H1 (cell line): ENCODE measurements around the gene PLEKHH3. TPM values are rescaled to one million over a fixed set of nuclear protein-coding genes. Genes with fewer than 3 reads are reported as not detected.

ENCODE experiments used
- CTCF ChIP-seq, 3 experiments: IDR thresholded peaks; 1 replicate in 2 of 3; 2 replicates in 1 of 3; pipeline versions ENCODE4 v1.5.1 to v1.6.1; 2011; ENCODE audit warnings: low read length in 3 of 3, mild to moderate bottlenecking in 3 of 3, inconsistent platforms in 2 of 3, low read depth in 1 of 3, moderate library complexity in 1 of 3; ENCODE audit not compliant: insufficient read depth in 1 of 3; ENCODE audit errors: control extremely low read depth in 1 of 3
- JUN ChIP-seq: IDR thresholded peaks from 2 replicates; pipeline ENCODE4 v1.6.1; 2011; ENCODE audit warnings: low read depth, mild to moderate bottlenecking, improper control_type of control experiment, low read length
- PHF8 ChIP-seq: fragments of 200-600 bp; sonication (generic); conservative IDR thresholded peaks from 2 replicates; pipeline ENCODE4 v1.7.1; 2012; ENCODE audit warnings: low read depth, mild to moderate bottlenecking, inconsistent platforms, low read length, moderate library complexity
- polyA plus RNA-seq, 7 experiments: library from polyadenylated mRNA; depleted of rRNA in 3 of 7; stranded (reverse) in 5 of 7; unstranded in 2 of 7; fragments of >200 nt in 5 of 7; fragments of 200-250 nt in 2 of 7; gene quantifications; 1 replicate in 5 of 7; 2 replicates in 1 of 7; 4 replicates in 1 of 7; pipeline versions ENCODE4 v1.2.1 to v1.2.3, GENCODE V29; 2011 to 2013; ENCODE audit warnings: missing spikeins in 2 of 7, mixed read lengths in 2 of 7
- total RNA-seq: library from RNA; stranded (reverse); fragmentation: NEBNext Ultra II Directional; extraction: Animal tissue kit (Norgen Biotek cat#: 25700); gene quantifications from 2 replicates; pipeline ENCODE4 v1.2.1, GENCODE V29; 2021

Gene PLEKHH3
- total and polyA plus RNA-seq, 2 of the 8 experiments (the other 6 are each of a cell fraction or from before 2014, with no cell fraction given): 11.1 to 13.5 TPM

DNA sequence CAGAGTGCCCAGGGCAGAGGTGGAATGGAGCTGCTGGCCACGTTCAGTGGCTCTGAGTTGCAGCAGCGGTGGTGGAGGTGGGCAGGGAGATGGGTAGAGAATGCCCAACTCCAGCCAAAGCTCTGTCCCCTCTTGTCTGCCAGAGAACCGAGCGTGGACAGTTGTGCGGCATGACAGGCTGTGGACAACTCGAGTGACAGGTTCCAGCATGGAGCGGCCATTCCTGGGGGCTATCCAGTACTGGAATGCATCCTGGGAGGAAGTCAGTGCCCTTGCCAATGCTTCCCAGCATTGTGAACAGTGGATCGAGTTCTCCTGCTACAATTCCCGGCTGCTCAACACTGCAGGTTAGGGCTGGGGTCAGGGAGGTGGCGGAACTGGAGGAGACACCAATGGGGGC lies 13.8 kb upstream of the PLEKHH3 start (continued):
- no peak for TF ChIP-seq CTCF (IDR thresholded peaks at IDR 0.05; ENCODE audit: control extremely low read depth in 1 of 3, insufficient read depth in 1 of 3, low read depth in 1 of 3, low read length in 3 of 3)
- TF ChIP-seq JUN: no peak
- no peak for TF ChIP-seq PHF8
